GM21515 (cell line): ENCODE data around the gene APBB1IP.
"Not testable (repeated sequence)": the region's sequence is repeated elsewhere in the genome, so short reads cannot be mapped to it uniquely, and the experiment has no call there.

Experiments
- ATAC-seq: cut with Tn5 transposase; IDR thresholded peaks from one replicate; pipeline ENCODE4 v1.9.1; 2021; ENCODE audit not compliant: unreplicated experiment

Gene APBB1IP

GRCh38 chr10:26475386-26475785 is 37.2 kb downstream of the APBB1IP start:
- ATAC-seq: no peak

- ATAC-seq: no peak
Observed at GRCh38 chr10:26477501-26477900, 39.4 kb downstream of the APBB1IP start.

- no peak for ATAC-seq
Observed at GRCh38 chr10:26478061-26478460, 39.9 kb downstream of the APBB1IP start.

- no peak for ATAC-seq
Observed at GRCh38 chr10:26479766-26480492, 41.8 kb downstream of the APBB1IP start.

GRCh38 chr10:26481315-26481692 is 43.2 kb downstream of the APBB1IP start:
- no peak for ATAC-seq

GRCh38 chr10:26481914-26482550 is 43.9 kb downstream of the APBB1IP start:
- peak; percentile 55 for ATAC-seq

GRCh38 chr10:26483554-26483953 is 45.4 kb downstream of the APBB1IP start:
- no peak for ATAC-seq

GRCh38 chr10:26485150-26485941 is 47.2 kb downstream of the APBB1IP start:
- ATAC-seq: no peak

- no peak for ATAC-seq
Observed at GRCh38 chr10:26486304-26486703, 48.2 kb downstream of the APBB1IP start.

GRCh38 chr10:26486990-26487850 is 49.1 kb downstream of the APBB1IP start:
- peak; percentile 76 for ATAC-seq

GRCh38 chr10:26488344-26488743 is 50.2 kb downstream of the APBB1IP start:
- ATAC-seq: no peak

GRCh38 chr10:26489081-26489480 is 50.9 kb downstream of the APBB1IP start:
- ATAC-seq: no peak

GRCh38 chr10:26490367-26490766 is 52.2 kb downstream of the APBB1IP start:
- not testable (repeated sequence) for ATAC-seq

GRCh38 chr10:26491276-26491675 is 53.1 kb downstream of the APBB1IP start:
- ATAC-seq: no peak

- ATAC-seq: no peak
Observed at GRCh38 chr10:26491934-26492333, 53.8 kb downstream of the APBB1IP start.

- not testable (repeated sequence) for ATAC-seq
Observed at GRCh38 chr10:26492725-26493124, 54.6 kb downstream of the APBB1IP start.

GRCh38 chr10:26494018-26494417 is 55.9 kb downstream of the APBB1IP start:
- no peak for ATAC-seq

GRCh38 chr10:26499426-26499825 is 61.3 kb downstream of the APBB1IP start:
- ATAC-seq: no peak

- no peak for ATAC-seq
Observed at GRCh38 chr10:26502986-26503385, 64.8 kb downstream of the APBB1IP start.

GRCh38 chr10:26503911-26504310 is 65.8 kb downstream of the APBB1IP start:
- no peak for ATAC-seq

- not testable (repeated sequence) for ATAC-seq
Observed at GRCh38 chr10:26504429-26504828, 66.3 kb downstream of the APBB1IP start.
